ENCODE measurements around the gene PRR9. TPM values are rescaled to one million over a fixed set of nuclear protein-coding genes. Genes with fewer than 3 reads are reported as not detected.

Gene PRR9, protein sequence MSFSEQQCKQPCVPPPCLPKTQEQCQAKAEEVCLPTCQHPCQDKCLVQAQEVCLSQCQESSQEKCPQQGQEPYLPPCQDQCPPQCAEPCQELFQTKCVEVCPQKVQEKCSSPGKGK
- not detected for total RNA-seq
- long read RNA-seq: 0 reads

DNA sequence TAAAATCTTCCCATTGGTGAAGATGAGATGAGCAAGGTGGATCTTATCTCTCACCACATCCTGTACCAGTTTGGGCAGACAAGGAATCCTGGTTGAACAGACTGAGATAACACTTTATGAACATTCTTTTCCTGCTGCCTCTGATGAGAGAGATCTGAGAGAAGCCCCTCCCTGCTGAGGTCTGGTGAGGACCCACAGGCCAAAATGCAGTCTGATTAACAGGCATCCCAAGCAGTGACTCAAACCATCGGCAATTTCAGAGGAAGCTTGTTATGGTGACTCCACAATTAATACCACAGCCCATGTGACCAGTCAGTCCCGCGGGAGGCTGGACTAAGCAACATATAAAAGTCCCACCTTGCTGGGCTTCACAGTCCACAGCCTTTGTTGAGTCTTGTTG, at the start of gene PRR9:
PRR9 (plus strand) TSS at position 373 of the 400 bp plus-strand sequence. CDS start 561 bp downstream, outside the sequence.
- Histone ChIP-seq H3K36me3 (no peaks in the 10 kb centered on the region), H3K4me3 (no peak within 1 kb of the TSS), H3K4me1 (no peaks in the 10 kb centered on the region), H3K27ac (no peak within 1 kb of the TSS), H3K27me3 (no peaks in the 10 kb centered on the region), H3K9me3 (no peaks in the 10 kb centered on the region)
- WGBS (ENCODE audit: insufficient coverage, low coverage, low lambda C conversion rate, missing lambda C conversion rate): no CpG with 5 or more reads among the region's 3 CpGs
- TF ChIP-seq, protein P1, sequence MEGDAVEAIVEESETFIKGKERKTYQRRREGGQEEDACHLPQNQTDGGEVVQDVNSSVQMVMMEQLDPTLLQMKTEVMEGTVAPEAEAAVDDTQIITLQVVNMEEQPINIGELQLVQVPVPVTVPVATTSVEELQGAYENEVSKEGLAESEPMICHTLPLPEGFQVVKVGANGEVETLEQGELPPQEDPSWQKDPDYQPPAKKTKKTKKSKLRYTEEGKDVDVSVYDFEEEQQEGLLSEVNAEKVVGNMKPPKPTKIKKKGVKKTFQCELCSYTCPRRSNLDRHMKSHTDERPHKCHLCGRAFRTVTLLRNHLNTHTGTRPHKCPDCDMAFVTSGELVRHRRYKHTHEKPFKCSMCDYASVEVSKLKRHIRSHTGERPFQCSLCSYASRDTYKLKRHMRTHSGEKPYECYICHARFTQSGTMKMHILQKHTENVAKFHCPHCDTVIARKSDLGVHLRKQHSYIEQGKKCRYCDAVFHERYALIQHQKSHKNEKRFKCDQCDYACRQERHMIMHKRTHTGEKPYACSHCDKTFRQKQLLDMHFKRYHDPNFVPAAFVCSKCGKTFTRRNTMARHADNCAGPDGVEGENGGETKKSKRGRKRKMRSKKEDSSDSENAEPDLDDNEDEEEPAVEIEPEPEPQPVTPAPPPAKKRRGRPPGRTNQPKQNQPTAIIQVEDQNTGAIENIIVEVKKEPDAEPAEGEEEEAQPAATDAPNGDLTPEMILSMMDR (IDR thresholded peaks at IDR 0.05): no peak
- no peak for TF ChIP-seq POLR2A (IDR thresholded peaks at IDR 0.05)
- DNase-seq (no peak), ATAC-seq (no peak)
- intact Hi-C loops (cut with DNase I): no loop called here

DNA sequence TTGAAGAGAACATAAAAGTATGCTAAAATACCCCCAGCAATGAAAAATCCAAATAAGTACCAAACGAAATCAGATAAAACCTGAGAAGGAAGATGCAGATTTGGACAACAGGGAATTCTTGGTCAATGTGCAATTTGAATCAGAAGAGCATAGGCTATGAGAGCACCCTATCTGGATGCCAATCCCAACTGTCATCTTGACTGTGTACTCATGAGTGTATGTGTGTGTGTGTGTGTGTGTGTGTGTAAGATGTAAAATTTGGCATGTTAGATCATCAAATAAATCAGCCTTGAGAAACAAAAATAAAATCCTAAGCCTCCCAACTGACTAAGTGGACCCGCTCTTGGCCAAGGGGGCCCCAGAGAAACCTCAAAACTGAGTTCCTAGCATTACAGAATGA, 48.7 kb upstream of the PRR9 start:
- intact Hi-C loops (cut with DNase I): no loop called here
- WGBS (ENCODE audit: insufficient coverage, low coverage, low lambda C conversion rate, missing lambda C conversion rate): 35% methylated on average over 2 of the region's 2 CpGs
- Histone ChIP-seq H3K36me3 (no peaks in the 10 kb centered on the region), H3K4me3 (no peak overlapping the region), H3K27ac (no peak overlapping the region), H3K9me3 (no peaks in the 10 kb centered on the region), H3K4me1 (no peaks in the 10 kb centered on the region), H3K27me3 (no peaks in the 10 kb centered on the region)
- TF ChIP-seq, protein P1 (IDR thresholded peaks at IDR 0.05): no peak
- TF ChIP-seq POLR2A (IDR thresholded peaks at IDR 0.05): no peak
- no peak for ATAC-seq
- no peak for DNase-seq

DNA sequence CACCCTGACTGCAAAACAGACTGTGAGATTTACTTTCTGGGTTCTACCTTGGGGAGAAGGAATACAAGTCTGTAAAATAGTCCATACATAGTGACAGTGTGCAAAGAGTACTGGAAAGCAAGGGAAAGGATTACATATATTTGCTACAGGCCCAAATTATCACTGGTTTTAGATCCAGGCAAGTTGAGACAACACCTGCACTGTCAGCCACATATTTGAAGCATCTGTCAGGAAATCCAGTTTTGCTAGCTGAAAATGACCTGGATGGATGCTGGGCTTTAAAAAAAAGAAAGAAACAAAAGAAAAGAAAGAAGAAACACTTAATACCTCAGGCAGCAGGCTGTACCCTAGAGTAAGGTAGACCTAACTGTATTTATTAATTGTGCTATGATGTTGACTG, 42.8 kb upstream of the PRR9 start:
- no peaks in the 10 kb centered on the region for H3K27me3 ChIP-seq
- no peak overlapping the region for H3K4me3 ChIP-seq
- no peaks in the 10 kb centered on the region for H3K4me1 ChIP-seq
- ATAC-seq (no peak), DNase-seq (no peak)
- H3K36me3 ChIP-seq: no peaks in the 10 kb centered on the region
- H3K9me3 ChIP-seq: no peaks in the 10 kb centered on the region
- TF ChIP-seq POLR2A (IDR thresholded peaks at IDR 0.05): no peak
- TF ChIP-seq, protein P1 (IDR thresholded peaks at IDR 0.05): no peak
- intact Hi-C loops (cut with DNase I): no loop called here
- no peak overlapping the region for H3K27ac ChIP-seq

DNA sequence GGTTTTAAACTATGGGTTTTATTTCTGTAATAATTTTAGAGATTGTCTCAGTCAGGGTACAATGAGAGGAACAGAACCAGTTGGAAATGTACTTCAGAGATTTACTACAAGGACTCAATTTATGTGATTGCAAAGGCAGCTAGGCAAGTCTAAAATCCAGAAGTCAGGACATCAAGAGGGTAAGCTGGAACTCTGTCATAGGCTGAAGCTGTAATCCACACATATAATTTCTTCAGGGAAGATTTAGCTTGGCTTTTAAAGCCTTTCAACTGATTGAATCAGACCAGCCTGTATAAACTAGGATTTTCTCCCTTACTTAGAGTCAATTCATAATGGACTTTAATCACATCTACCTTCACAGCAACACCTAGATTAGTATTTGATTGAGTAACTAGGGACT, 38.5 kb upstream of the PRR9 start:
- no peak for DNase-seq
- intact Hi-C loops (cut with DNase I): no loop called here
- no peak overlapping the region for H3K27ac ChIP-seq

More for the DNA sequence above, 38.5 kb upstream of the PRR9 start:
- Histone ChIP-seq H3K27me3 (no peaks in the 10 kb centered on the region), H3K36me3 (no peaks in the 10 kb centered on the region), H3K4me3 (no peak overlapping the region), H3K9me3 (no peaks in the 10 kb centered on the region), H3K4me1 (no peaks in the 10 kb centered on the region)
- no peak for ATAC-seq
- TF ChIP-seq, protein P1 (IDR thresholded peaks at IDR 0.05): no peak
- no peak for TF ChIP-seq POLR2A (IDR thresholded peaks at IDR 0.05)
